HG02798 (cell line): Measurements from ENCODE around the gene TFB1M.
"Not testable (repeated sequence)": the region's sequence is repeated elsewhere in the genome, so short reads cannot be mapped to it uniquely, and the experiment has no call there.

Experiments
- ATAC-seq: cut with Tn5 transposase; IDR thresholded peaks from one replicate; pipeline ENCODE4 v1.9.1; 2021; ENCODE audit warnings: mild to moderate bottlenecking; ENCODE audit not compliant: unreplicated experiment, poor library complexity

Gene TFB1M

GRCh38 chr6:155314092-155314772 is at the start of gene TFB1M:
TSS of gene TFB1M (minus strand) at chr6:155314484. CDS start at chr6:155314428, 56 bp downstream.
- ATAC-seq = peak; percentile 98

GRCh38 chr6:155364021-155364420 is 49.7 kb upstream of the TFB1M start:
- ATAC-seq = not testable (repeated sequence)

- not testable (repeated sequence) for ATAC-seq
Observed at GRCh38 chr6:155362968-155363632, 48.8 kb upstream of the TFB1M start.

- no peak for ATAC-seq
Observed at GRCh38 chr6:155354167-155354566, 39.9 kb upstream of the TFB1M start.

- ATAC-seq = no peak
Observed at GRCh38 chr6:155352811-155353210, 38.5 kb upstream of the TFB1M start.

- ATAC-seq = no peak
Observed at GRCh38 chr6:155352130-155352420, 37.8 kb upstream of the TFB1M start.

GRCh38 chr6:155351273-155352129 is 37.2 kb upstream of the TFB1M start:
- peak; percentile 96 for ATAC-seq

- no peak for ATAC-seq
Observed at GRCh38 chr6:155349956-155350355, 35.7 kb upstream of the TFB1M start.

GRCh38 chr6:155349129-155349528 is 34.8 kb upstream of the TFB1M start:
- no peak for ATAC-seq

- no peak for ATAC-seq
Observed at GRCh38 chr6:155347800-155348199, 33.5 kb upstream of the TFB1M start.

- ATAC-seq = no peak
Observed at GRCh38 chr6:155346957-155347356, 32.7 kb upstream of the TFB1M start.

GRCh38 chr6:155344341-155345006 is 30.2 kb upstream of the TFB1M start:
- ATAC-seq = no peak

- ATAC-seq = peak; percentile 72
Observed at GRCh38 chr6:155341130-155341828, 27.0 kb upstream of the TFB1M start.

GRCh38 chr6:155340464-155341129 is 26.3 kb upstream of the TFB1M start:
- ATAC-seq = peak; percentile 37

- ATAC-seq = not testable (repeated sequence)
Observed at GRCh38 chr6:155339929-155340328, 25.6 kb upstream of the TFB1M start.

GRCh38 chr6:155338237-155338636 is 24.0 kb upstream of the TFB1M start:
- not testable (repeated sequence) for ATAC-seq

- no peak for ATAC-seq
Observed at GRCh38 chr6:155335265-155335664, 21.0 kb upstream of the TFB1M start.

GRCh38 chr6:155334073-155334472 is 19.8 kb upstream of the TFB1M start:
- peak; percentile 17 for ATAC-seq

- peak; percentile 81 for ATAC-seq
Observed at GRCh38 chr6:155333414-155333813, 19.1 kb upstream of the TFB1M start.
